Stimulated activated CD4-positive, alpha-beta T cell treated with anti-CD3 and anti-CD28 coated beads, Interleukin-1b, Interleukin-23, amount 100 ng/mL, for 1 hour (primary cell): Measurements from ENCODE around the gene PRKCE.

Experiments
- DNase-seq, 2 donors: peaks; one replicate each; pipeline ENCODE4 v3.0.0-alpha.2; 2020; ENCODE audit warnings: low read depth in 2 of 2

PRKCE gene

GRCh38 chr2:45962177-45962921 is 310.9 kb downstream of the PRKCE start:
- no peak for DNase-seq

DNA sequence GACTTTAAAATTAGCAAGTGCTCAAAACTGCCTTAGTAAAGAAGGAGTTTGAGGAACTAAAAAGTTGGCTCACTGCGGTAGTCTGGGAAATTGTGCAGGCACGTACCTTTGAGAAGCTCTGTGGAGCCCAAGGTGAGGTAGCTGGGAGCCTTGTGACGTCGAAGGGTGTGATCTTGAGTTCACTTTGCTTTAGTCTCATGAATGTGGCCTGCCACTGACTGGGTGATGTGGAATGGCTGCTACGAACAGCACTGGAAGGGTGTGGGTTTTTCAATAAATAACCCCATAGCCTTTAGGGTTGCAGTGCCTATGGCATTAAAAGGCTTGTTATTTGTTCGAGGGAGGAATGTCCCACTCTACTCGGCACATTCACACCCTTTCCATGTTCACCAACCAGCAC is 312.3 kb downstream of the PRKCE start:
- DNase-seq, result no peak

GRCh38 chr2:45964223-45964841 is 312.9 kb downstream of the PRKCE start:
- no peak for DNase-seq

GRCh38 chr2:45964906-45965305 is 313.4 kb downstream of the PRKCE start:
- no peak for DNase-seq

DNA sequence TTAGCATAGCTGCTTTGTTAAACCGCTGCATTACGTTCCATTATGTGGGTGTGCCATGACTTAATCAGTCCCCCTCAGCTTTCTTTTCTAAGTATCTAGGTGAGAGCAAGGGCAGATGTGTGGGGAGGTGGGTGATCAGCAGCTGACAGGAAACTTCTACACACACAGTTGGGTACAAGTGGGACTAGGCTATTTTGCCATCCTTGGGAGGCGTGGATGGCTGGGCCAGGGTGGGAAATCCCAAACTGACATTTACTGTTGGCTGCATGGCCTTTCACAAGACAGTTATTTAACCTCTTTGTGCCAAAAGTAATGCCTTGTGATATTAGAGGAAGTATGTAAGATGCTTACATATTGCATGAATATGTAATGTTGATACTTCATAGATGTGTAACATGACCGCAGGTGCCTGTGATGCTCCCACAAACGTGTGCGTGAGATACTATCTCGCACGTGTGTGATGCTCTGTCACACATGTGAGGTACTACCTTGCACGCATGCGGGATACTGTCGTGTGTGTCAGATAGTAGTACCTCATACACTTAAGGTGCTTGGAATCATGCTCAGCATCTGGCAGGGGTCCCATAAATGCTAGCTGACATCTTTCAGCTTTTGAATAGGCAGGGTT is 314.5 kb downstream of the PRKCE start:
- no peak for DNase-seq

GRCh38 chr2:45968946-45969584 is 317.6 kb downstream of the PRKCE start:
- no peak for DNase-seq

GRCh38 chr2:45973426-45973825 is 322.0 kb downstream of the PRKCE start:
- no peak for DNase-seq

DNA sequence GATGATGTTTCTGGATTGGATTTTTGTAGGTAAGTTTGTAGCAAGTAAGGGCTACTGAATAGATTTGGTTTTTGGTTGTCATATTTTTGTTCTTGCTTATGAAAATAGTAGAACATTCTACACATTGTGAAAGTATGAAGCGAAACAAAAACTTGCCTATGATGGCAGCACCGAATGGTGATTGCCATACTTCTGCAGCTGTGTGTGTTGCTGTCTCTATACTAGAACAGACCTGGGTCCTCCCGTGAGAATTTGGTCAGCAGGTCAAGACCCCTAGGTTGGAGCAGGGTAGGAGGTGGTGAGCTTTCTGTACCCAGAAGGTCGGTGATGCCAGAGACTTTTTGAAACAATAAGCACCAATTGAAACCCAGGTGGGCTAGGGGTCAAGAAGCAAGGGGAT is 322.6 kb downstream of the PRKCE start:
- DNase-seq, result no peak

GRCh38 chr2:45974762-45975408 is 323.4 kb downstream of the PRKCE start:
- DNase-seq, result no peak

GRCh38 chr2:45975752-45976517 is 324.5 kb downstream of the PRKCE start:
- DNase-seq, result no peak

- DNase-seq, result no peak
These were observed 326.9 kb downstream of the PRKCE start for GRCh38 chr2:45978302-45978859.

- DNase-seq, result no peak
These were observed 327.6 kb downstream of the PRKCE start for GRCh38 chr2:45979065-45979464.

DNA sequence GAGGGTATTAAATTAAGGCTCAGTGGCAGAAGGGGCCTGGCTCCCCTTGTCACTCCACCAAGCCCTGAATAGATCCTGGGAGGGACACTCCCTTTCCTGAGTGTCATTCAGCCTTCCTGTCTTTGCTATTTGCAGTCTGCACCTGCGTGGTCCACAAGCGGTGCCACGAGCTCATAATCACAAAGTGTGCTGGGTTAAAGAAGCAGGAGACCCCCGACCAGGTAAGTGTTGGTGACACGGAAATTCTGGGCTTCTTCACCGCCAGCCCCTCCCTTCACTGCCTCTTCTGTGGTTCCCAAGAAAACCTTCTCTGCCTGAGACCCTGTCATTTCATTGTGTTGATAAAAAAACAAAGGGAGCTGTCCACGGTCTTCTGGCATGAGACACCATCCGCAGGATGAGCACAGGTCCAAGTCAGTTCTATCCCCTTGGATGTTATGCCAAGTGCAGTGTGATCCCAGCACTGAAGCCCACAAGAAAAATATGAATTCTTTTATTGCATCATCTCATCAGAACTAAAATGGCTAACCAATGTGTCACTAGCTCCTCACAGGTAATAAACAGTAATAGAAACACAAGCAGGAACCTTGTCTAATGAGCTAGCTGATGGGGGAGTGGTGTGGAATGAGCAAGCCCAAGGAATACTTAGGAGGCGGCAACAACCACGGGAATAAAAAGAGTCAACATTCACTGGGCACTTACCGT is 328.8 kb downstream of the PRKCE start:
- DNase-seq, result no peak

DNA sequence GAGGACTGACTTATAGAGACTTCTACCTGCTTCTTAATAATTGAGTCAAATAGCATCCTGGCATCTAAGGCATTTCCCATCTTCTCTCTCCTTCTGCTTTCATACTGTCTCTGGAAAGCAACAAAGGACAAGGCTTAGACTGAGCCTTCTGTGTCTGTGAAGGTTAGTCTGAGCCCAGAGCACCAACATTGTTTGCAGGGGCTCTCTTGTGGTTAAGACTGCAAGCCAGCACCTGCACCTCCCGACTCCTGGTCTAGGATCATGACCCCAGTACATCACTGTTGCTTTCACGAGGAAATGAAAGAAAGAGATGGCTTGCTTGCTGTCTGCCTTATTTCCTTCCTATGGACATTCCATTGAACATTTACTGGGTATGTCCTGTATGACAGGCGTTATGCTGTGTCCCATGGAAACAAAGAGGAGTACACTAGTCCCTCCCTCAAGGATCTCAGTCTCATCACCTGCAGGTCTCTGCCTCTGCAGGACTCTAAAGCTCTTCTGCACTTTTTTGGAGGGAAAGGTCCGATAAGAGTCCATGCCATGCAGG is 330.0 kb downstream of the PRKCE start:
- no peak for DNase-seq

GRCh38 chr2:45982096-45982495 is 330.6 kb downstream of the PRKCE start:
- DNase-seq, result no peak

DNA sequence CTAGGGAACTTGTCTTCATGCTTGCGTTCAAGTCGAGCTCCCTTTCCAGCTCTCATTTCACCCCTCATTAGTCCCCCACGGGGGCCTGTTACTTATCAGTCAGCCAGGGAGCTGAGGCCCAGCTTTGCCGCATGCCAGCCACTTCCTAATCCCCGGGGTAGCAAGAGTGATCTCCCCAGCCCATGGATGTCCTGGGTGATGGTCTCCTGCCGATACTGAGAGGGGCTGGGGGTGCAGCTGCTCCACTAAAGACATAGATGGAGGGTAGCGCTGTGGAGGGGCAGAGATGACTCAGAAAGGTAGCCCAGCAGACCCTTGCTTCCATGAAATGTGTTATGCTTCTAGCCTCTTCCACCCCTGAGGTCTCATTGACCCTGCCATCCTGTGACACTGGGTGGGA is 331.7 kb downstream of the PRKCE start:
- no peak for DNase-seq

GRCh38 chr2:45984366-45984765 is 332.9 kb downstream of the PRKCE start:
- DNase-seq, result no peak

- DNase-seq, result no peak
These were observed 333.5 kb downstream of the PRKCE start for GRCh38 chr2:45984896-45985473.

DNA sequence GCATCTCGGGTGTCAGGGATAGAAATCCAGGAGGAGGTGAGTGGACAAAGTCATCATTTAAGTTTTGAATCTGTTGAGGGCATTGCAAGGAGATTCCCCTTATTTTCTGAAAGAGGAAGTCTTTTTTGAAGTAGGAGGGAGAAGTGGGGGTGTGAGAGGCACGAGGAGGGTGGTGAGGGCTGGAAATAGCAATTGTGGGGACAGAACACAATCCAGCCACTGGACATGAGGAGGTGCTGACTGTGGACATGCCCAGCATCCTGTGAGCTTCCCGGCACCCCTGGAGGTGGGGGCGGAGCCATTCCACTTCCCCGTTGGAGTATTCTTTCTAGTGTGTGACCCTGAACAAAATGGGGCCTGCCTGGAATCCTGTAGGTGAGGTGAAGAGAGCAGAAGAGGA is 335.0 kb downstream of the PRKCE start:
- DNase-seq, result no peak

GRCh38 chr2:45987856-45988255 is 336.4 kb downstream of the PRKCE start:
- no peak for DNase-seq
